Heart right ventricle (tissue), 16 donors: ENCODE results near the gene ZIC4. TPM values are rescaled to one million over a fixed set of nuclear protein-coding genes. Genes with fewer than 3 reads are reported as not detected.

Source experiments
- ATAC-seq, 8 donors: fragments of 200-7000 bp; cut with Tn5 transposase; one replicate each; pipeline ENCODE4 v1.9.1; 2020; ENCODE audit warnings: mild to moderate bottlenecking in 8 of 8, moderate library complexity in 8 of 8, moderate number of reproducible peaks in 1 of 8
- DNase-seq, 2 donors: peaks; one replicate each; pipeline ENCODE4 v3.0.0-alpha.2; 2020
- H3K27ac ChIP-seq, 10 donors: fragments of 200-600 bp; sonication (generic) in 2 of 10; one replicate each; pipeline versions ENCODE4 v1.5.0 to v1.8.0; 2020 to 2022; ENCODE audit warnings: mild to moderate bottlenecking in 3 of 10
- H3K27me3 ChIP-seq, 7 donors: fragments of 200-600 bp; one replicate each; pipeline ENCODE4 v1.8.0; 2021 to 2022; ENCODE audit warnings: mild to moderate bottlenecking in 2 of 7
- H3K36me3 ChIP-seq, 9 donors: fragments of 200-600 bp; sonication (generic) in 1 of 9; one replicate each; pipeline versions ENCODE4 v1.5.0 to v1.8.0; 2020 to 2022; ENCODE audit warnings: mild to moderate bottlenecking in 2 of 9
- H3K4me1 ChIP-seq, 9 donors: fragments of 200-600 bp; sonication (generic) in 1 of 9; one replicate each; pipeline versions ENCODE4 v1.5.0 to v1.8.0; 2020 to 2022; ENCODE audit warnings: mild to moderate bottlenecking in 4 of 9
- H3K4me3 ChIP-seq, 10 donors: fragments of 200-600 bp; sonication (generic) in 2 of 10; one replicate each; pipeline versions ENCODE4 v1.5.0 to v1.8.0; 2020 to 2022; ENCODE audit warnings: mild to moderate bottlenecking in 7 of 10, moderate library complexity in 2 of 10
- H3K9me3 ChIP-seq, 11 donors: fragments of 200-600 bp in 10 of 11; sonication (generic) in 2 of 11; one replicate each; pipeline versions ENCODE4 v1.5.0 to v1.8.0; 2013 to 2022; ENCODE audit warnings: mild to moderate bottlenecking in 2 of 11, control low read depth in 1 of 11, moderate library complexity in 1 of 11
- WGBS, 2 donors: extraction: QIAGEN DNeasy Blood & Tissue Kit; methylation state at CpG; one replicate each; pipeline ENCODE4 v1.1.7; 2013; ENCODE audit warnings: inconsistent platforms in 1 of 2; 5-methylcytosine and 5-hydroxymethylcytosine counted together
- intact Hi-C, 10 donors: fragments of 100-400 bp; cut with DNase I; formaldehyde crosslinking; loops; one replicate each; pipeline versions ENCODE4 v1.11.1 to v1.14.2; 2022
- polyA plus RNA-seq, 2 donors: library from polyadenylated mRNA; stranded (reverse); fragments of 200-250 nt; gene quantifications; one replicate each; pipeline ENCODE4 v1.2.3, GENCODE V29; 2013
- total RNA-seq, 10 donors: library from RNA; stranded (reverse); fragmentation: NEBNext Ultra II Directional in 3 of 10; extraction: Animal tissue kit (Norgen Biotek cat#: 25700) in 3 of 10; gene quantifications; one replicate each; pipeline versions ENCODE4 v1.2.1 to v1.2.4, GENCODE V29; 2021 to 2023
- TF ChIP-seq, protein P1 (sequence below), 9 donors: fragments of 200-600 bp; sonication (generic) in 2 of 9; IDR thresholded peaks; one replicate each; pipeline versions ENCODE4 v1.5.0 to v1.8.0; 2021 to 2022; ENCODE audit warnings: antibody characterized with exemption in 9 of 9, mild to moderate bottlenecking in 5 of 9, moderate library complexity in 1 of 9
- donor health status: Arrhythmogenic right ventricular cardiomyopathy.
- donor health status: ischemic (EF 13 %, LVEDD 7.1; RV severe dilation, severe dysfunction).
- donor health status: healthy with polysubstance abuse.
- donor health status: DM: no; HTN: yes; CAD: no.
- donor health status: DM: no; HTN: no; CAD: no.
- donor health status: ischemic (EF 25% LVEDD 6.9; RV normal size, moderate dysfunction).
- donor health status: ischemic (EF 25% LVEDD 5.7; RV mildly dilated, moderate dysfunction).
- donor health status: healthy.
- donor health status: DM: yes; HTN: yes; CAD: no.
- donor health status: Ischemic cardiomyopathy.
- donor health status: ischemic (EF 35%, LVEDD 5.7; RV mildly dilated, moderate dysfunction).
- donor health status: nonischemic (EF 11% LVEDD 7.7; RV severe dilation, severe dysfunction).
- donor health status: DM: yes; HTN: yes; CAD: no.
- donor health status: PGD.
- donor health status: ischemic (EF 29% LVEDD 5.4; RV normal size, mild dysfunction).
- donor health status: nonischemic (EF 23%, LVEDD 6.1; RV moderate dilation, normal function).

Gene ZIC4
- total and polyA plus RNA-seq, 12 donors = not detected

DNA sequence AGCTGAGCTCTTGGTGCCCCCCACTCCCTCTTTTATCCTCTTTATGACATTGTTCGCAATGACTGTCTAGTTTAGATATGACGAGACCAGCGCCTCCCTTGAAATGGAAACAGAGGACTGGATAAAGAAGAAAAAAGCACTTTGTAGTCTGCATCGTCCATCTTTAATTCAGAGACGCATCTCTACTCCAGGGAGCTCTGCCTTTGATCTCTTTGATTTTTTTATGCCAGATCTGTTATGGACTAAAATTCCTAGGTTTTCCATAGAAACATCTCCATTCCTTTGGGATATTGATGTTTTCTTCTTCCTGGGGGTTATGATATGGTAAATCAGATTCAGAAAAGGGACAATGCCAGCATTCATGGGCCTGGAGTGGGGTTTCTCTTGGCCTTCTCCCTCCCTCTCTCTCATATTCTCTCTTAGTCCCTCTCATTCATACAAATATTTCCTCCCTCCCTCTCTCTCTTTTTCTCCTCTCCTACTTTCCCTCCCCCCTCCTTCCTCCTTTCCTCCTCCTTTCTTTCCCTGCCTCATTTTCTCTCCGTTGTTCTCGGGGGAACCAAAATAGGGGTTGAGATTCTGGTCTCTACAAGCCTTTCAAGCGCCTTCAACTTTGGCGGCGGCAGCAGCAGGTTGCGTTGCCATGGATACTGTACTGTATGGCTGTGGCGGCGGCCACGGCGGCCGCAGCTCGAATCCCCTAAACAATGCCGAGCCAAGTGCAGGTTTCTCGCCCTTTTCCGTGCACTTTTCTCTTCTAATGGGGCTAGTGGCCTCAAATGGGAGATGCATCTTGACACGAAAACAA, 45.5 kb downstream of the ZIC4 start:
- peaks cover 21 to 98% (median 92%) of the 10 kb centered on the region in 7 donors for H3K27me3 ChIP-seq
- TF ChIP-seq, protein P1, sequence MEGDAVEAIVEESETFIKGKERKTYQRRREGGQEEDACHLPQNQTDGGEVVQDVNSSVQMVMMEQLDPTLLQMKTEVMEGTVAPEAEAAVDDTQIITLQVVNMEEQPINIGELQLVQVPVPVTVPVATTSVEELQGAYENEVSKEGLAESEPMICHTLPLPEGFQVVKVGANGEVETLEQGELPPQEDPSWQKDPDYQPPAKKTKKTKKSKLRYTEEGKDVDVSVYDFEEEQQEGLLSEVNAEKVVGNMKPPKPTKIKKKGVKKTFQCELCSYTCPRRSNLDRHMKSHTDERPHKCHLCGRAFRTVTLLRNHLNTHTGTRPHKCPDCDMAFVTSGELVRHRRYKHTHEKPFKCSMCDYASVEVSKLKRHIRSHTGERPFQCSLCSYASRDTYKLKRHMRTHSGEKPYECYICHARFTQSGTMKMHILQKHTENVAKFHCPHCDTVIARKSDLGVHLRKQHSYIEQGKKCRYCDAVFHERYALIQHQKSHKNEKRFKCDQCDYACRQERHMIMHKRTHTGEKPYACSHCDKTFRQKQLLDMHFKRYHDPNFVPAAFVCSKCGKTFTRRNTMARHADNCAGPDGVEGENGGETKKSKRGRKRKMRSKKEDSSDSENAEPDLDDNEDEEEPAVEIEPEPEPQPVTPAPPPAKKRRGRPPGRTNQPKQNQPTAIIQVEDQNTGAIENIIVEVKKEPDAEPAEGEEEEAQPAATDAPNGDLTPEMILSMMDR (IDR thresholded peaks at IDR 0.05) = no peak
- H3K9me3 ChIP-seq = peaks cover 0 to 3% (median 0%) of the 10 kb centered on the region in 11 donors
- WGBS, 2 donors = 5 to 9% methylated on average over 21 of the region's 21 CpGs
- intact Hi-C loops = no loop called here
- DNase-seq (no peak), ATAC-seq (no peak)
- no peak overlapping the region for H3K4me3 ChIP-seq
- H3K27ac ChIP-seq = no peak overlapping the region
- H3K4me1 ChIP-seq = peaks cover 0 to 3% (median 0%) of the 10 kb centered on the region in 9 donors
- no peaks in the 10 kb centered on the region for H3K36me3 ChIP-seq

DNA sequence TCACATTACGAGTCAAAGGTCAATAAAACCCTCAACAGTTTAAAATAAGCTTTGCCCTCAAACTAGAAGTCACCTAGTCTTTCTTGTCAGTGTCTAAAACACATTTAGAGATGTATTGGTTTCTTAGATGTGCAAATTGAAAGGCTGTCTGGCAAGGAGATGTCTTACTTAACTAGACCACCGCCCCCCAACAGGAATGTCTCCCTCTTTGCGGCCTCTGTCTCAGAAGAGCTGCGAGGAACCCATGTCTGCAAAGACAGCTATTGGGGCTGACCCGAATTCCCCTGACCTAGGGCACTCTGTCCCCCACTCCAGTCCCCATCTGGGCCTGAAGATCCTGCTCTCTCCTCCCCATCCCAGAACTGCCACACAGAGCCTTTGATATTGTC, 46.3 kb downstream of the ZIC4 start:
- no peak for DNase-seq
- intact Hi-C loops = no loop called here
- Histone ChIP-seq H3K4me1 (peaks cover 0 to 3% (median 0%) of the 10 kb centered on the region in 9 donors), H3K27ac (no peak overlapping the region), H3K4me3 (no peak overlapping the region), H3K9me3 (peaks cover 0 to 3% (median 0%) of the 10 kb centered on the region in 11 donors), H3K27me3 (peaks cover 21 to 98% (median 92%) of the 10 kb centered on the region in 7 donors), H3K36me3 (no peaks in the 10 kb centered on the region)
- ATAC-seq = no peak
- 23 to 35% methylated on average over 5 of the region's 5 CpGs for WGBS, 2 donors
- TF ChIP-seq, protein P1 (IDR thresholded peaks at IDR 0.05) = no peak

DNA sequence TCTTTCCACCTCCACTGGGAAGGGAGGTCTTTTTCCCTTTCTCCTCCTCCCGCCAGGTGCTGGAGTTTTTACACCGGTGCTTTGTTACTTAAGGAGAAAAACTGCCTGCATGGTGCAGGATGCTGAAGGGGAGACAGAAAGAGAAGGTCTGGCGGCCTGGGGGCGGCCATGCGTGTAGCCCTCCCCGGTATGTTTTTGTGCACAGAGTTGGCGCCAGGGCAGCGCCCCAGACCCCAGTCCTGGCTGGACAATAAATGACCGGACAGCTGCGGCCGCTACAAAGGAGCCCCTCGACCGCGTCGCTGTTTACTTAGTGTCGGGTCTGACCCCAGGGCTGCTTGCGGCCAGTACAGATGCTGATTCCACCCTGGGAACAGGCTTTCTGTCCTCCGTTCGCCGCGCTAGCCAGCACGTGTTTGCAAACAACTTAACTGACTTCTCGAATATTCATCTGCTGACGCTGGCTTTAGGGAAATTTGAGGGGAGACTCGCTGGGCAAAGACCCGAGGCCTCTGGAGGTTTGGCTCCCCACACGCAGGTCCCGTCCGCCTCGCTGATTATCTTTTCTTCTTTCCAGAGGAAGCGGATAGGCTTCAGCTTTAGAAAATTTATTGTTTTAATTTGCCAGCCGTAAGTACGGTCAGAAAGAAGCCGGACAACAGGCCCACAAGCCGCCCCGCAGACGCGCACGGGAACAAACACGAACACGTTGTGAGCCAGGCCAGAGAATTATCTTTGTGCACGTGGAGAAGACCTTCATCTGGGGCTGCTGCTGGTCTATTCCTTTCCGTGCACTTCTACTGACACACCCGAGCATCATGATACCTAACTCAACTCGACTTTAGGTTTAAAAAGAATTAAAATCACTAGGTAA, 46.9 kb downstream of the ZIC4 start:
- intact Hi-C loops = no loop called here
- H3K36me3 ChIP-seq = no peaks in the 10 kb centered on the region
- peaks cover 0 to 3% (median 0%) of the 10 kb centered on the region in 9 donors for H3K4me1 ChIP-seq
- peaks cover 0 to 3% (median 0%) of the 10 kb centered on the region in 11 donors for H3K9me3 ChIP-seq
- ATAC-seq = peak in 1 of 8 donors; percentile 23
- WGBS, 2 donors = 4 to 7% methylated on average over 45 of the region's 45 CpGs
- H3K27ac ChIP-seq = no peak overlapping the region
- peaks cover 26 to 98% (median 92%) of the 10 kb centered on the region in 7 donors for H3K27me3 ChIP-seq
- no peak overlapping the region for H3K4me3 ChIP-seq
- DNase-seq = no peak
- TF ChIP-seq, protein P1 (IDR thresholded peaks at IDR 0.05) = no peak
